Measurements from ENCODE around the gene MAFG.

MAFG gene

GRCh38 chr17:81908793-81909192 lies 18.7 kb downstream of the MAFG start:
- DNase-seq: no peak

GRCh38 chr17:81907219-81908145 lies 20.1 kb downstream of the MAFG start:
- DNase-seq: no peak

- DNase-seq: no peak
Observed at GRCh38 chr17:81906476-81907218, 20.9 kb downstream of the MAFG start.

- no peak for DNase-seq
Observed at GRCh38 chr17:81905993-81906392, 21.5 kb downstream of the MAFG start.

- DNase-seq: no peak
Observed at GRCh38 chr17:81905424-81905875, 22.1 kb downstream of the MAFG start.

GRCh38 chr17:81904600-81905423 lies 22.7 kb downstream of the MAFG start:
- DNase-seq: no peak

- DNase-seq: no peak
Observed at GRCh38 chr17:81903896-81904599, 23.5 kb downstream of the MAFG start.

- DNase-seq: no peak
Observed at GRCh38 chr17:81903415-81903831, 24.1 kb downstream of the MAFG start.

GRCh38 chr17:81902653-81903414 lies 24.7 kb downstream of the MAFG start:
- no peak for DNase-seq

- DNase-seq: no peak
Observed at GRCh38 chr17:81902023-81902652, 25.4 kb downstream of the MAFG start, which contains the start of gene NPB. Gene NPB (plus strand): TSS chr17:81902238. CDS start chr17:81902278, 40 bp downstream.

- DNase-seq: no peak
Observed at GRCh38 chr17:81901167-81902022, 26.1 kb downstream of the MAFG start.

GRCh38 chr17:81900181-81900820 lies 27.2 kb downstream of the MAFG start:
- DNase-seq: no peak

GRCh38 chr17:81899514-81900166 lies 27.9 kb downstream of the MAFG start:
- no peak for DNase-seq

- DNase-seq: no peak
Observed at GRCh38 chr17:81898885-81899284, 28.6 kb downstream of the MAFG start.

GRCh38 chr17:81898029-81898866 lies 29.3 kb downstream of the MAFG start:
- DNase-seq: peak; percentile 81

GRCh38 chr17:81895400-81895799 lies 32.1 kb downstream of the MAFG start:
- DNase-seq: no peak

GRCh38 chr17:81891303-81891552 lies 36.3 kb downstream of the MAFG start:
- DNase-seq: no peak
